CD14-positive monocyte (primary cell): ENCODE results near the gene PCP4L1. TPM values are rescaled to one million over a fixed set of nuclear protein-coding genes. Genes with fewer than 3 reads are reported as not detected.
A peak's percentile ranks its signal among the peaks of the same experiment; 100 is the strongest.

ENCODE experiments used
- DNase-seq, 3 donors: peaks; one replicate each; pipeline ENCODE4 v3.0.0-alpha.2; 2011 to 2022
- H2AFZ ChIP-seq: 2 replicates; pipeline ENCODE4 v1.6.0; 2012; ENCODE audit warnings: mild to moderate bottlenecking, low read depth, low read length, inconsistent platforms; ENCODE audit not compliant: insufficient read depth, poor library complexity, severe bottlenecking
- H3K27ac ChIP-seq, 2 donors: 1 replicate in 1 of 2; 2 replicates in 1 of 2; pipeline ENCODE4 v1.5.1; 2012 to 2013; ENCODE audit warnings: low read length in 2 of 2, control low read depth in 1 of 2, inconsistent platforms in 1 of 2, low read depth in 1 of 2, mild to moderate bottlenecking in 1 of 2
- H3K27me3 ChIP-seq, 2 donors: one replicate each; pipeline versions ENCODE4 v1.6.0 to v1.6.1; 2011 to 2013; ENCODE audit warnings: low read length in 2 of 2; ENCODE audit not compliant: control insufficient read depth in 2 of 2, insufficient read depth in 2 of 2
- H3K36me3 ChIP-seq, 2 donors: replicated peaks in 1 of 2; 1 replicate in 1 of 2; 2 replicates in 1 of 2; pipeline versions ENCODE4 v1.5.1 to v1.6.1; 2012 to 2013; ENCODE audit warnings: low read length in 2 of 2, control low read depth in 1 of 2, inconsistent platforms in 1 of 2, mild to moderate bottlenecking in 1 of 2; ENCODE audit not compliant: insufficient read depth in 2 of 2, control insufficient read depth in 1 of 2
- H3K4me1 ChIP-seq, 2 donors: 1 replicate in 1 of 2; 2 replicates in 1 of 2; pipeline versions ENCODE4 v1.5.1 to v1.6.1; 2012 to 2013; ENCODE audit warnings: low read length in 2 of 2, control low read depth in 1 of 2, inconsistent platforms in 1 of 2, mild to moderate bottlenecking in 1 of 2, moderate library complexity in 1 of 2; ENCODE audit not compliant: insufficient read depth in 2 of 2, control insufficient read depth in 1 of 2
- H3K4me2 ChIP-seq: replicated peaks from 2 replicates; pipeline ENCODE3; 2012; ENCODE audit warnings: low read length, moderate library complexity, mild to moderate bottlenecking; ENCODE audit not compliant: poor library complexity, severe bottlenecking; ENCODE audit errors: extremely low read depth
- H3K4me3 ChIP-seq, 3 experiments: fragments of 200-600 bp in 1 of 3; sonication (generic) in 1 of 3; replicated peaks in 1 of 3; 1 replicate in 2 of 3; 2 replicates in 1 of 3; pipeline ENCODE4 v1.5.1; 2011 to 2013; ENCODE audit warnings: low read length in 3 of 3, mild to moderate bottlenecking in 3 of 3, control low read depth in 2 of 3, low read depth in 2 of 3, inconsistent platforms in 1 of 3, moderate library complexity in 1 of 3
- H3K79me2 ChIP-seq: 2 replicates; pipeline ENCODE4 v1.6.0; 2012; ENCODE audit warnings: mild to moderate bottlenecking, control low read depth, inconsistent platforms, low read length, moderate library complexity; ENCODE audit not compliant: insufficient read depth
- H3K9ac ChIP-seq: 2 replicates; pipeline ENCODE4 v1.6.0; 2017; ENCODE audit warnings: low read length, mild to moderate bottlenecking; ENCODE audit not compliant: insufficient read depth, poor library complexity, severe bottlenecking
- H3K9me3 ChIP-seq, 2 donors: replicated peaks in 1 of 2; 1 replicate in 1 of 2; 2 replicates in 1 of 2; pipeline versions ENCODE4 v1.5.1 to v1.6.1; 2012 to 2013; ENCODE audit warnings: low read length in 2 of 2, control low read depth in 1 of 2; ENCODE audit not compliant: control insufficient read depth in 1 of 2, insufficient read depth in 1 of 2
- H4K20me1 ChIP-seq: 2 replicates; pipeline ENCODE4 v1.6.0; 2012; ENCODE audit warnings: mild to moderate bottlenecking, low read length, control low read depth, moderate library complexity; ENCODE audit not compliant: insufficient read depth
- H3K27ac Mint-ChIP-seq, 7 donors: one replicate each; pipeline ENCODE4 v1.8.0; 2020; ENCODE audit warnings: mild to moderate bottlenecking in 7 of 7, mixed read lengths in 7 of 7, moderate library complexity in 6 of 7, inconsistent platforms in 2 of 7
- H3K27me3 Mint-ChIP-seq, 3 donors: one replicate each; pipeline ENCODE4 v1.8.0; 2021 to 2022; ENCODE audit warnings: low read depth in 3 of 3, mild to moderate bottlenecking in 3 of 3, mixed read lengths in 3 of 3, moderate library complexity in 3 of 3, inconsistent platforms in 1 of 3
- H3K36me3 Mint-ChIP-seq, 2 donors: one replicate each; pipeline ENCODE4 v1.8.0; 2020; ENCODE audit warnings: mixed read lengths in 2 of 2, inconsistent platforms in 1 of 2, mild to moderate bottlenecking in 1 of 2
- H3K4me1 Mint-ChIP-seq: one replicate; pipeline ENCODE4 v1.8.0; 2020; ENCODE audit warnings: mild to moderate bottlenecking, mixed read lengths
- H3K4me3 Mint-ChIP-seq, 2 donors: one replicate each; pipeline ENCODE4 v1.8.0; 2020; ENCODE audit warnings: mild to moderate bottlenecking in 2 of 2, mixed read lengths in 2 of 2, moderate library complexity in 1 of 2
- H3K9me3 Mint-ChIP-seq, 7 donors: one replicate each; pipeline ENCODE4 v1.8.0; 2020 to 2022; ENCODE audit warnings: mixed read lengths in 7 of 7, mild to moderate bottlenecking in 6 of 7, moderate library complexity in 6 of 7, inconsistent platforms in 2 of 7
- CTCF ChIP-seq: fragments of 200-600 bp; IDR thresholded peaks from one replicate; pipeline ENCODE4 v1.8.0; 2022; ENCODE audit warnings: antibody characterized with exemption, mild to moderate bottlenecking
- WGBS: methylation state at CpG from one replicate; pipeline ENCODE4 v1.1.5; 2013; ENCODE audit warnings: missing lambda C conversion rate; ENCODE audit not compliant: insufficient coverage; 5-methylcytosine and 5-hydroxymethylcytosine counted together
- intact Hi-C, 2 donors: fragments of 100-400 bp; cut with micrococcal nuclease; formaldehyde crosslinking; loops; one replicate each; pipeline versions ENCODE4 v1.15.0 to v1.15.1; 2023
- polyA plus RNA-seq, 3 donors: library from polyadenylated mRNA; depleted of rRNA in 1 of 3; unstranded in 2 of 3; stranded (reverse) in 1 of 3; fragments of 300-500 nt in 2 of 3; fragments of >200 nt in 1 of 3; fragmentation: Illumina TruSeq in 2 of 3; gene quantifications; 1 replicate in 2 of 3; 2 replicates in 1 of 3; pipeline ENCODE4 v1.2.3, GENCODE V29; 2012 to 2021

PCP4L1 gene
- polyA plus RNA-seq, 3 donors = not detected

GRCh38 chr1:161299347-161299746, 40.8 kb downstream of the PCP4L1 start:
- Histone ChIP-seq H3K36me3 (peaks cover 5 to 14% of the 10 kb centered on the region in 2 donors), H4K20me1 (no peaks in the 10 kb centered on the region), H3K9ac (no peak overlapping the region), H3K27ac (peak overlapping the region; percentile 14 to 16), H3K79me2 (peaks cover 29% of the 10 kb centered on the region), H2AFZ (no peak overlapping the region), H3K9me3 (no peaks in the 10 kb centered on the region), H3K27me3 (no peaks in the 10 kb centered on the region), H3K4me3 (no peak overlapping the region), H3K4me2 (no peak overlapping the region), H3K4me1 (peaks cover 40 to 41% of the 10 kb centered on the region in 2 donors)
- TF ChIP-seq CTCF = no peak
- H3K4me3 Mint-ChIP-seq = peak overlapping the region in 1 of 2 donors; percentile 11
- peaks cover 4 to 19% of the 10 kb centered on the region in 2 donors for H3K36me3 Mint-ChIP-seq
- WGBS = 42% methylated on average over 7 of the region's 9 CpGs
- intact Hi-C loops = loop anchor here in 1 of 2 donors (5.0 kb wide), 1 partner anchor 83 kb away; no protein-coding TSS in a partner anchor
- no peaks in the 10 kb centered on the region for H3K9me3 Mint-ChIP-seq
- H3K27ac Mint-ChIP-seq = peak overlapping the region in 2 of 7 donors; percentile 15 to 25
- H3K27me3 Mint-ChIP-seq = peaks cover 0 to 2% (median 2%) of the 10 kb centered on the region in 3 donors
- H3K4me1 Mint-ChIP-seq = peaks cover 35% of the 10 kb centered on the region
- DNase-seq = no peak

GRCh38 chr1:161300478-161300877, 41.9 kb downstream of the PCP4L1 start:
- intact Hi-C loops = no loop called here
- no peak for DNase-seq
- Mint-ChIP-seq H3K4me1 (peaks cover 46% of the 10 kb centered on the region), H3K27me3 (peaks cover 0 to 2% (median 2%) of the 10 kb centered on the region in 3 donors), H3K36me3 (peaks cover 4 to 19% of the 10 kb centered on the region in 2 donors), H3K9me3 (no peaks in the 10 kb centered on the region), H3K4me3 (no peak overlapping the region), H3K27ac (no peak overlapping the region)
- no peak for TF ChIP-seq CTCF
- no peak overlapping the region for H3K4me3 ChIP-seq
- peaks cover 5 to 14% of the 10 kb centered on the region in 2 donors for H3K36me3 ChIP-seq
- no peak overlapping the region for H3K9ac ChIP-seq
- no peak overlapping the region for H2AFZ ChIP-seq
- no peak overlapping the region for H3K4me2 ChIP-seq
- no peaks in the 10 kb centered on the region for H3K27me3 ChIP-seq
- H3K79me2 ChIP-seq = peaks cover 40% of the 10 kb centered on the region
- no peaks in the 10 kb centered on the region for H3K9me3 ChIP-seq
- H3K4me1 ChIP-seq = peaks cover 51 to 52% of the 10 kb centered on the region in 2 donors
- H3K27ac ChIP-seq = no peak overlapping the region
- no peaks in the 10 kb centered on the region for H4K20me1 ChIP-seq
- WGBS = no CpG with 5 or more reads among the region's 4 CpGs
